GM18870 (cell line): ENCODE results near the gene FERMT2.

ENCODE experiments used
- ATAC-seq: cut with Tn5 transposase; IDR thresholded peaks from one replicate; pipeline ENCODE4 v1.9.1; 2021; ENCODE audit warnings: moderate library complexity; ENCODE audit not compliant: unreplicated experiment

Gene FERMT2

DNA sequence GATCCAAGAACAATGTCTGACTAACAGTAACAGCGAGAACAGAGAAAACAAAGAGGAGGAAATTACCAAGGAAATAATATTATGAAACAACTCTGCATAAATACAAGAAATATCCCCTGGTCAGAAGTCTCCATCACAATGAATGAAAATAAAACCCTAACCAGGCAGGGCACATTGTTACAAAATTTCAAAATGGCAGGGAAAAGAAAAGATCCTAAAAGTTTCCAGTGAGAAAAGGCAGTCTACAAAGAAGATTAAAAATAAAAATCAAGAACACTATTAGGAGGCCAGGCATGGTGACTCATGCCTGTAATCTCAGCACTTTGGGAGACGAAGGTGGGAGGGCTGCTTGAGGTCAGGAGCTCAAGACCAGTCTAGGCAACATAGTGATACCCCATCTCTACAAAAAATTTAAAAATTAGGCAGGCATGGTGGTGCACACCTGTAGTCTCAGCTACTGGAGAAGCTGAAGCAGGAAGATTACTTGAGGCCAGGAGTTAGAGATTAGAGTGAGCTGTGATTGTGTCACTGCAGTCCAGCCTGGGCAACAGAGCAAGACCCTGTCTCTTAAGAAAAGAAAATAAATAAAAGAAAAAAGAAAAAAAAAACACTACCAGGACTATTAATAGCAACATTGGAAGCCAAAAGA lies 47.8 kb downstream of the FERMT2 start:
- no peak for ATAC-seq

- ATAC-seq = no peak
Measured at GRCh38 chr14:52901357-52901980, 49.4 kb downstream of the FERMT2 start.

- ATAC-seq = no peak
Measured at GRCh38 chr14:52900731-52901130, 50.1 kb downstream of the FERMT2 start.

DNA sequence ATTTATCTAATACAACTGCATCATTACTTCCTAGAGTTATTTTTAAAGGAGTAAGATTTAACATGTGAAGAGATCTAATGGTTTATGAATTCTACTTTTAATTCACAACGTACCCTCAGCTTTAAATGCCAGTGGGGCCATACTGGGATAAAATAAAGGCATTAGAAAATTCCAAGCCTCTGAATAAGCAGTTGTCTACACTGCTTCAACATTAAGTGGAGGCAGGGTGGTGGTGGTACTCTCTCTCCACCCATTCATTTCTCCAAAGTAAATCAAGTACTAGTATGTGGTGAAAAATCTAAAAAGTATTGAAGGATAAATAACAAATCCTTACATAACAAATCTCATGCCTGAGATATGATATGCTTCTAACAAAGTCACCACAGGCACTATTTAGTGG lies 52.4 kb downstream of the FERMT2 start:
- ATAC-seq = no peak

DNA sequence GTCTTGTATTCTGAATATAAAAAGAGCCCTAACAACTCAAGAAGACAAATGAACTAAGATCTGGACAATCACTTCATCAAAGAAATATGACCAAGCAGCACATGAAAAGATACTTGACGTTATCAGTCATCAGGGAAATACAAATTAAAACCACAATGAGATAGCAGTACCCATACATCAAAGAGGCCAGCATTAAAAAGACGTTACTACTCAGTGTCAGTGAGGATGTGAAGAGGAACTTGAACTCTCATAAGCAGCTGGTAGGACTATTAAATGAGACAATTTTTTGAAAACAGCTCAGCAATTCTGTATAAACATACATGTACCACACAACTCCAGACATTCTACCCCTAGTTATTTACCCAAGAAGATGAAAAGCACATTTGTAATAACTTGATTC lies 55.9 kb downstream of the FERMT2 start:
- no peak for ATAC-seq

GRCh38 chr14:52891800-52892199 lies 59.0 kb downstream of the FERMT2 start:
- no peak for ATAC-seq

GRCh38 chr14:52888839-52889838 lies 61.7 kb downstream of the FERMT2 start:
- ATAC-seq = no peak

DNA sequence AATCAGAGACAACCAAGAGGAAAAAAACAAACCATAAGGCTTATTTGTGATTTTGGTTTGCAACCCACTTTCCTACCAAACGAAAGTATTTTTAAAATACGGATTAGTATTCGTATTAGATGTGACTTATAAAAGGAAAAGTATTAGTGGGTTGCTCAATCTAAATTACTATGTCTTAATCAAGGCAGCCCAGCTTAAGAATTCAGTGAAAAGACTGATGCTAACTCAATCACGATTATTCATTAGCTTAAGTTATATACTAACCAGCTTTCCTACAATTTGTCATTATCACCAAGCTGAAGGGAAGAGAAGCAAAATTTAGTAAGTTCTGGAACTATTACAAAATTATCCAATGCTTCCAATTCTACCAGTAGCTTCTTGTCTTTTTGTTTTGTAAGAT lies 62.7 kb downstream of the FERMT2 start:
- no peak for ATAC-seq

GRCh38 chr14:52885230-52885629 lies 65.6 kb downstream of the FERMT2 start:
- no peak for ATAC-seq

DNA sequence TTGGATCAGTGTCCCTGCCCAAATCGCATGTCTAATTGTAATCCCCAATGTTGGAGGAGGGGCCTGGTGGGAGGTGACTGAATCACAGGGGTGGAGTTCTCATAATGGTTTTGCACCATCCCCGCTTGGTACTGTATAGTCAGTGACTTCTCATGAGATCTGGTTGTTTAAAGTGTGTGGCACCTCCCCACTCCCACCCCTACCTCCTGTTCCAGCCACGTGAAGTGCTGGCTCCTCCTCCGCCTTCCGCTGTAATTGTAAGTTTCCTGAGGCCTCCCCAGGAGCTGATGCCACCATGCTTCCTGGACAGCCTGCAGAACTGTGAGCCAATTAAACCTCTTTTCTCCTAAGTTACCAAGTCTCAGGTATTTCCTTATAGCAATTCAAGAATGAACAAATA lies 67.2 kb downstream of the FERMT2 start:
- ATAC-seq = no peak

- no peak for ATAC-seq
Measured at GRCh38 chr14:52882824-52883223, 68.0 kb downstream of the FERMT2 start.

GRCh38 chr14:52879958-52880357 lies 70.9 kb downstream of the FERMT2 start:
- no peak for ATAC-seq

- ATAC-seq = no peak
Measured at GRCh38 chr14:52878946-52879345, 71.9 kb downstream of the FERMT2 start.

DNA sequence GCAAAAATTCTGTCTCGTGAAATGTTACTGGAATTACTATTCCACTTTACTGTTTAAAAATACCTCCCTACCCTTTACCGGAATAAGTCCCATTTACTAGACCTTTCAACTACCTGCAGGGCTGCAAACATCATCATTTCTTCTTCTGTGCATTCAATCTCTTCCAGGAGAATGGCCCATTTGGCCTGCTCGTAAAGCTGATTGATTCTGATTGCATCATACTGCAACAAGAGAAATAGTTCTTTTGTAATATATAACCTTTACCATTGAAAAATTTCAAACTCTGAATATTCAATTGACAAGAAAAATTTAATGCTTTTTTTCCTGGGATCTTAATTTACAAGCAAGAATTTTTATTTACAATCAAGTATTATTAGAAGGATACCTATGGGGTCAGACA lies 72.4 kb downstream of the FERMT2 start:
- no peak for ATAC-seq

- ATAC-seq = no peak
Measured at GRCh38 chr14:52877628-52878027, 73.2 kb downstream of the FERMT2 start.

GRCh38 chr14:52876806-52877205 lies 74.0 kb downstream of the FERMT2 start:
- no peak for ATAC-seq

DNA sequence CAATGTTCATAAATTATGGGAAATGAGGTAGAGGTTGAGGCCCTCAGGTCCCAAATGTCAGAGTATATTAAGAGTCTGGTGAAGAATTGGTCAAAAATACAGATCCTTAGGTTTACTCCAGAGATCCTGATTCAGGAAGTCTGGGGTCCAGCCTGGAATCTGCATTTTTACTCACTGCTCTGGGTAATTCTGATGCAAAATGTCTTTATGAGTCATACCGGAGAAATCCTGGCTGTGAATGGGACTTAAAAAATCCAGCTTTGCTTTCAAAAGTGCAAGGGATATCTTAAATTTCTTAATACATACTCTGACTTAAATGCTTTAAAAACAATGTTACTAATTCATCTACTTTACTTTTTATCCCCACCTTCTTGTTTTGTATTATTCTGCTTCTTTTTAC lies 74.5 kb downstream of the FERMT2 start:
- ATAC-seq = no peak

DNA sequence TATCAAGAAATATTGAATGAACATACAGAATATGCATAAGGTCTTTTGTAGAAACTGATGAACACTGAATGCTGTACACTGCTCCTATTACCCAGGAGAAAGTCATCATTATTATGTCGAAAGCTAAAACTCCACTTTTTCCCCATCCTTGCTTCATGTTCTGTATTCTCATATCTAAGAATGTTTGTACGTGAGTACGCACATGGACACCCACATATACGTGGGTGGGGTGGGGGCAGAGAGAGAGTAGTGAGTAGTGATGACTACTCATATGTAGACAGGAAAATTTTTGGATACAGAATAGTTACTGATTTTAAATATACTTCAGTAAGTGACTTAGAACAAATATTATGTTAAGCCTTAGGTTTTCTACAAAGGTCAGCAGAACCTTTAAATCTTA lies 75.1 kb downstream of the FERMT2 start:
- ATAC-seq = no peak

GRCh38 chr14:52874389-52874788 lies 76.5 kb downstream of the FERMT2 start:
- ATAC-seq = no peak

DNA sequence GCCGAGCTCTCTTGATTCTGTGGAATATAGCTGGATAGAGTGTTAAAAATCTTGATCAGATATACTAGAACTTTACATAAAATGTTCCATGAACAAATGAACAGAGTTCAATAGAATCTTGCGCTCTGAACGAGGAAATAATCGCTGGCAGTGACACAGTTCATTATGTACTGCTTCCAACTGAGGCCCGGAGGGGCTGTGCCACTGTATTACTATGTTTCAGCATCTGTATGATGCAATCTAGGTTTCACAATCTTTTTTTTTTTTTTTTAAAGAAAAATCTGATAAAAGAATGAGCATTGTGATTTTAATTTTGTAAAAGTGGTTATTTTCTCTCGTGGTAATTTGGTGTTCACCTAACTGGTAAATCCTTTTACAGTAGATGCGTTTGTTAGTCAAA lies 77.2 kb downstream of the FERMT2 start:
- no peak for ATAC-seq

DNA sequence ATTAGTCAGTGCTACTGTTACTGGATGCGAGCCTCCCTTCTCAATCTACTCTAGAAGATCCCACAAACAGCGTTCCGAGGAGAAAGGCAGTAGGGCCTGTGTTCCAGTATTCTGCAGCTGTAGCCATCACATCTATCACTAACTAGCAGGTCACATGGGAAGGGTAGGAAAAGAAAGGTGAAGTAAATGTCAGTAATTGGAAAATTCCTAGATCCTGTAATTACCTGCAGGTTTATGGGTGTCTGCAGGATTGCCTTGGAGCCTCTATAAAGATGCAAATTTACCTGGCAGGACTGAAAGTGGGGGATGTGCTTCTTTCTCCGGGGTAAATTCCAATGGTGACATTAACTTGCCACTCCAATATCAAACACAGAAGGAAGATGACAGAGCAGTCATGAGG lies 77.8 kb downstream of the FERMT2 start:
- ATAC-seq = no peak

DNA sequence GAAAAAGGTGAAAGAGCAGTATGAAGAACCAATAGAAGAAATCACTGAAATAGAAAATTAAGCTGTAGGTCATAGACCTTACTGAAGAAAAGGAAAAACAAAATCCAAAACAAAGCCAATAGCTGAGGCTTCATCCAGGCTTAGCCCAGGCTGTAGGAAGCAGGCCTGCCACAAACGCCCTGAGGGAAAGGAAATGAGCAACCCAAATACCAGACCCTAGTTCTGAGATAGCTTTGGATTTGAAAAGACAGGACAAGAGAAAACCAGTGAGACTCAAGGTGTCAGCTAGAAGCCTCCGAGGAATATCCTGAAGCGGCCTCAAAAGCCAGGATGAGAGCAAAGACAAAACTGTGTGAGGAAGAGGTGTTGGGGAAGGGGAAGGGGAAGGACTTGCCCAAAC lies 79.2 kb downstream of the FERMT2 start:
- ATAC-seq = no peak
